ENCODE data around the gene KCNA3.

GRCh38 chr1:110645211-110645610 lies 29.5 kb downstream of the KCNA3 start:
- TF ChIP-seq CTCF (IDR thresholded peaks at IDR 0.05) (no peak), EZH2 (IDR thresholded peaks at IDR 0.05) (no peak)
